MM.1S (cell line): Measurements from ENCODE around the gene USP11.
A peak's percentile ranks its signal among the peaks of the same experiment; 100 is the strongest.

ENCODE experiments used
- DNase-seq: peaks from one replicate; pipeline ENCODE4 v3.0.0-alpha.2; 2015
- H2AFZ ChIP-seq: fragments of 300-600 bp; sonication (generic); 2 replicates; pipeline ENCODE4 v1.6.0; 2016; ENCODE audit warnings: antibody characterized with exemption, low read length
- H3F3A ChIP-seq: fragments of 300-600 bp; sonication (generic); 2 replicates; pipeline ENCODE4 v1.6.1; 2016; ENCODE audit warnings: mild to moderate bottlenecking, antibody characterized with exemption, low read length, moderate library complexity, mixed read lengths; ENCODE audit not compliant: insufficient read depth
- H3K27ac ChIP-seq: fragments of 300-600 bp; sonication (generic); 2 replicates; pipeline ENCODE4 v1.5.1; 2016; ENCODE audit warnings: mild to moderate bottlenecking, low read length
- H3K27me3 ChIP-seq: fragments of 300-600 bp; sonication (generic); replicated peaks from 2 replicates; pipeline ENCODE4 v1.6.0; 2016; ENCODE audit warnings: low read length; ENCODE audit not compliant: insufficient read depth
- H3K36me3 ChIP-seq: fragments of 300-600 bp; sonication (generic); replicated peaks from 2 replicates; pipeline ENCODE4 v1.6.1; 2016; ENCODE audit warnings: mild to moderate bottlenecking, low read length, mixed read lengths; ENCODE audit not compliant: insufficient read depth
- H3K4me1 ChIP-seq: fragments of 300-600 bp; sonication (generic); 2 replicates; pipeline ENCODE4 v1.6.1; 2016; ENCODE audit warnings: low read length, mixed read lengths
- H3K4me2 ChIP-seq: fragments of 300-600 bp; sonication (generic); 2 replicates; pipeline ENCODE4 v1.6.0; 2016; ENCODE audit warnings: low read depth, low read length
- H3K4me3 ChIP-seq: fragments of 300-600 bp; sonication (generic); 2 replicates; pipeline ENCODE4 v1.5.1; 2016; ENCODE audit warnings: low read length, mixed read lengths
- H3K79me2 ChIP-seq: fragments of 300-600 bp; sonication (generic); 2 replicates; pipeline ENCODE4 v1.6.1; 2016; ENCODE audit warnings: mixed run types, low read length, mixed read lengths
- H3K9ac ChIP-seq: fragments of 300-600 bp; sonication (generic); 2 replicates; pipeline ENCODE4 v1.6.1; 2016; ENCODE audit warnings: low read length, mixed read lengths
- H3K9me2 ChIP-seq: fragments of 300-600 bp; sonication (generic); replicated peaks from 2 replicates; pipeline ENCODE4 v1.6.1; 2016; ENCODE audit warnings: mild to moderate bottlenecking, low read length, mixed read lengths; ENCODE audit not compliant: insufficient read depth
- H3K9me3 ChIP-seq: fragments of 300-600 bp; sonication (generic); replicated peaks from 2 replicates; pipeline ENCODE4 v1.6.1; 2016; ENCODE audit warnings: mild to moderate bottlenecking, low read length, mixed read lengths; ENCODE audit not compliant: insufficient read depth
- H4K20me1 ChIP-seq: fragments of 300-600 bp; sonication (generic); 2 replicates; pipeline ENCODE4 v1.6.1; 2016; ENCODE audit warnings: mild to moderate bottlenecking, low read length, moderate library complexity, mixed read lengths; ENCODE audit not compliant: insufficient read depth
- CTCF ChIP-seq: fragments of 300-600 bp; sonication (generic); IDR thresholded peaks from 2 replicates; pipeline ENCODE4 v1.5.1; 2016; ENCODE audit warnings: antibody characterized with exemption, low read length, mixed read lengths
- EZH2 ChIP-seq: fragments of 300-600 bp; sonication (generic); optimal IDR thresholded peaks from 2 replicates; pipeline ENCODE3; 2017; ENCODE audit warnings: low read depth, mild to moderate bottlenecking, antibody characterized with exemption, low read length, mixed read lengths
- EZH2phosphoT487 ChIP-seq: fragments of 300-600 bp; sonication (generic); IDR thresholded peaks from 2 replicates; pipeline ENCODE4 v1.6.1; 2018; ENCODE audit warnings: antibody characterized with exemption, low read length

Gene USP11

GRCh38 chrX:47230136-47230868 lies 2.5 kb upstream of the USP11 start:
- Histone ChIP-seq H3K9me2 (no peaks in the 10 kb centered on the region), H2AFZ (no peak overlapping the region)
- no peak for DNase-seq

GRCh38 chrX:47231167-47231566 lies 1.6 kb upstream of the USP11 start:
- H3K9ac ChIP-seq = no peak overlapping the region

More at GRCh38 chrX:47230136-47230868, 2.5 kb upstream of the USP11 start:
- H3F3A ChIP-seq = peaks cover 13% of the 10 kb centered on the region
- 0 out of 2 replicates have a peak, but pooled peaks cover under 1% of the 10 kb centered on the region for H3K79me2 ChIP-seq
- H3K27me3 ChIP-seq = no peaks in the 10 kb centered on the region
- H3K4me3 ChIP-seq = no peak overlapping the region
- H4K20me1 ChIP-seq = no peaks in the 10 kb centered on the region
- H3K4me2 ChIP-seq = no peak overlapping the region
- no peaks in the 10 kb centered on the region for H3K4me1 ChIP-seq
- no peak for TF ChIP-seq EZH2
- TF ChIP-seq CTCF = no peak
- TF ChIP-seq EZH2phosphoT487 = no peak
- no peak overlapping the region for H3K27ac ChIP-seq
- H3K36me3 ChIP-seq = no peaks in the 10 kb centered on the region
- H3K9ac ChIP-seq = no peak overlapping the region
- H3K9me3 ChIP-seq = no peaks in the 10 kb centered on the region

GRCh38 chrX:47232197-47232802 lies 509 bp upstream of the USP11 start:
- Histone ChIP-seq H3F3A (peaks cover 13% of the 10 kb centered on the region), H3K27ac (peak overlapping the region; percentile 95; the same call in 1 of the 2 replicates), H4K20me1 (no peaks in the 10 kb centered on the region), H3K4me3 (peak overlapping the region; percentile 71), H3K79me2 (0 out of 2 replicates have a peak, but pooled peaks cover 2% of the 10 kb centered on the region), H3K4me1 (no peaks in the 10 kb centered on the region), H3K9ac (peak overlapping the region; percentile 97), H3K4me2 (peak overlapping the region; percentile 92), H3K9me2 (no peaks in the 10 kb centered on the region), H3K9me3 (no peaks in the 10 kb centered on the region), H3K36me3 (no peaks in the 10 kb centered on the region), H2AFZ (peak overlapping the region; percentile 75; the same call in 1 of the 2 replicates), H3K27me3 (no peaks in the 10 kb centered on the region)
- no peak for DNase-seq
- no peak for TF ChIP-seq EZH2
- TF ChIP-seq CTCF = no peak
- no peak for TF ChIP-seq EZH2phosphoT487

More at GRCh38 chrX:47231167-47231566, 1.6 kb upstream of the USP11 start:
- H2AFZ ChIP-seq = no peak overlapping the region
- H3K9me2 ChIP-seq = no peaks in the 10 kb centered on the region
- H3K4me3 ChIP-seq = no peak overlapping the region
- 0 out of 2 replicates have a peak, but pooled peaks cover 2% of the 10 kb centered on the region for H3K79me2 ChIP-seq
- no peaks in the 10 kb centered on the region for H3K36me3 ChIP-seq
- peaks cover 13% of the 10 kb centered on the region for H3F3A ChIP-seq
- no peak overlapping the region for H3K4me2 ChIP-seq
- no peaks in the 10 kb centered on the region for H3K9me3 ChIP-seq
- H3K27me3 ChIP-seq = no peaks in the 10 kb centered on the region
- no peak for DNase-seq
- no peak overlapping the region for H3K27ac ChIP-seq
- no peaks in the 10 kb centered on the region for H4K20me1 ChIP-seq
- no peaks in the 10 kb centered on the region for H3K4me1 ChIP-seq
- no peak for TF ChIP-seq CTCF
- no peak for TF ChIP-seq EZH2
- TF ChIP-seq EZH2phosphoT487 = no peak
